K562 (cell line): ENCODE measurements around the gene NIPAL3. TPM values are rescaled to one million over a fixed set of nuclear protein-coding genes. Genes with fewer than 3 reads are reported as not detected.
A peak's percentile ranks its signal among the peaks of the same experiment; 100 is the strongest.

Experiments used
- ATAC-seq: fragments of 200-7000 bp; cut with Tn5 transposase; 3 replicates; pipeline ENCODE4 v1.9.1; 2020; ENCODE audit warnings: moderate library complexity
- BruUV-seq: library from RNA; stranded (reverse); fragments of 400-500 nt; replicated peaks from 2 replicates; lab custom pipeline; 2021; lab: Mats Ljungman, UMichigan
- CTCF ChIA-PET: fragments of 300-600 bp; formaldehyde crosslinking; extraction: SDS; loops from one replicate; lab custom pipeline; 2021; ENCODE audit warnings: low intra/inter-chr PET ratio; lab: Yijun Ruan, JAX
- POLR2A ChIA-PET: fragments of 300-600, 350-650 bp; sonication (Branson Sonifier 250); formaldehyde crosslinking; extraction: SDS; loops from one replicate; lab custom pipeline; 2021; ENCODE audit warnings: antibody characterized with exemption, inconsistent platforms; lab: Yijun Ruan, JAX
- DNase-seq, 4 experiments: peaks; one replicate each; pipeline versions ENCODE4 v3.0.0 to v3.0.0-alpha.2; 2011 to 2018; ENCODE audit warnings: low spot score in 3 of 4, mixed read lengths in 3 of 4; ENCODE audit errors: extremely low read depth in 1 of 4
- FAIRE-seq: peaks from 2 replicates; lab custom pipeline; 2011; peaks lifted over from hg19 to GRCh38; lab: Jason Lieb, UNC
- H2AFZ ChIP-seq: 2 replicates; pipeline ENCODE4 v1.6.0; 2011; ENCODE audit warnings: low read depth, low read length, control low read depth, inconsistent platforms
- H3K27ac ChIP-seq: fragments of 200-600 bp; 3 replicates; pipeline ENCODE4 v1.8.0; 2011; ENCODE audit warnings: low read depth, mild to moderate bottlenecking, control low read depth, inconsistent platforms, low read length, moderate library complexity, mixed read lengths; ENCODE audit errors: extremely low read depth
- H3K27me3 ChIP-seq, 2 experiments: fragments of 300-600 bp in 1 of 2; 2 replicates in 1 of 2; 3 replicates in 1 of 2; pipeline versions ENCODE4 v1.6.0 to v1.8.0; 2011; ENCODE audit warnings: inconsistent platforms in 2 of 2, low read length in 2 of 2, mild to moderate bottlenecking in 1 of 2, mixed read lengths in 1 of 2, moderate library complexity in 1 of 2; ENCODE audit not compliant: control insufficient read depth in 2 of 2, insufficient read depth in 2 of 2
- H3K36me3 ChIP-seq: fragments of 300-600 bp; 3 replicates; pipeline ENCODE4 v1.8.0; 2011; ENCODE audit warnings: mild to moderate bottlenecking, low read length, inconsistent platforms; ENCODE audit not compliant: control insufficient read depth, insufficient read depth
- H3K4me1 ChIP-seq, 2 experiments: fragments of 200-600 bp in 1 of 2; replicated peaks in 1 of 2; 2 replicates in 1 of 2; 3 replicates in 1 of 2; pipeline versions ENCODE4 v1.5.1 to v1.8.0; 2011; ENCODE audit warnings: inconsistent platforms in 2 of 2, low read length in 2 of 2, mild to moderate bottlenecking in 1 of 2, mixed read lengths in 1 of 2, moderate library complexity in 1 of 2; ENCODE audit not compliant: control insufficient read depth in 2 of 2, insufficient read depth in 2 of 2
- H3K4me2 ChIP-seq: 2 replicates; pipeline ENCODE4 v1.6.1; 2011; ENCODE audit warnings: low read length, control low read depth, inconsistent platforms, mixed read lengths; ENCODE audit not compliant: insufficient read depth
- H3K4me3 ChIP-seq: fragments of 200-600 bp; sonication (generic), shearing (Covaris generic); 2 replicates; pipeline ENCODE4 v1.5.1; 2016; ENCODE audit warnings: control low read depth, inconsistent platforms
- H3K79me2 ChIP-seq: fragments of 200-600 bp; 3 replicates; pipeline ENCODE4 v1.8.0; 2011; ENCODE audit warnings: low read length, inconsistent platforms; ENCODE audit not compliant: control insufficient read depth, insufficient read depth
- H3K9ac ChIP-seq, 2 experiments: 2 replicates each; pipeline versions ENCODE4 v1.6.0 to v1.6.1; 2011; ENCODE audit warnings: low read depth in 2 of 2, low read length in 2 of 2, control low read depth in 1 of 2, inconsistent platforms in 1 of 2, mild to moderate bottlenecking in 1 of 2, mixed read lengths in 1 of 2; ENCODE audit not compliant: insufficient read depth in 1 of 2
- H3K9me1 ChIP-seq: one replicate; pipeline ENCODE4 v1.6.0; 2011; ENCODE audit warnings: inconsistent platforms, mild to moderate bottlenecking, low read length, moderate library complexity; ENCODE audit not compliant: control insufficient read depth, insufficient read depth
- H3K9me3 ChIP-seq: replicated peaks from 2 replicates; pipeline ENCODE4 v1.5.1; 2011; ENCODE audit warnings: low read depth, low read length, inconsistent platforms; ENCODE audit not compliant: control insufficient read depth, insufficient read depth
- H4K20me1 ChIP-seq: replicated peaks from 2 replicates; pipeline ENCODE4 v1.6.1; 2011; ENCODE audit warnings: low read length, inconsistent platforms, mixed read lengths; ENCODE audit not compliant: control insufficient read depth, insufficient read depth
- BMI1 ChIP-seq: fragments of 150-350 bp; IDR thresholded peaks from 2 replicates; pipeline ENCODE4 v1.6.1; 2014; ENCODE audit warnings: low read length
- FOXK2 ChIP-seq, 2 experiments: fragments of 450-650 bp; IDR thresholded peaks in 1 of 2; conservative IDR thresholded peaks in 1 of 2; 2 replicates each; pipeline ENCODE4 v1.6.1; 2016; ENCODE audit warnings: low read depth in 2 of 2, mild to moderate bottlenecking in 1 of 2
- ILK ChIP-seq: fragments of 450-650 bp; IDR thresholded peaks from 2 replicates; pipeline ENCODE4 v1.6.1; 2016; ENCODE audit warnings: missing genetic modification characterization, low read depth, mild to moderate bottlenecking, missing compliant biosample characterization, moderate library complexity, borderline replicate concordance
- MEF2D ChIP-seq: conservative IDR thresholded peaks from 2 replicates; pipeline ENCODE4 v1.6.1; 2016; ENCODE audit warnings: low read depth, missing genetic modification characterization, missing compliant biosample characterization
- POLR2AphosphoS2 ChIP-seq: IDR thresholded peaks from 2 replicates; pipeline ENCODE4 v1.6.1; 2012; ENCODE audit warnings: low read length, improper control_type of control experiment
- U2AF2 ChIP-seq: fragments of 200-400 bp; formaldehyde crosslinking; optimal IDR thresholded peaks from 2 replicates; pipeline ENCODE3; 2017; ENCODE audit warnings: low read depth, mild to moderate bottlenecking, low read length
- ZNF239 ChIP-seq: fragments of 250-450 bp; sonication (Bioruptor Pico); IDR thresholded peaks from 2 replicates; pipeline ENCODE4 v1.4.0; 2020; ENCODE audit warnings: mild to moderate bottlenecking
- ZNF347 ChIP-seq: fragments of 450-650 bp; formaldehyde crosslinking; IDR thresholded peaks from 2 replicates; pipeline ENCODE4 v1.4.0; 2020; ENCODE audit warnings: low read depth, mild to moderate bottlenecking, moderate library complexity
- ZNF79 ChIP-seq: fragments of 250-450 bp; sonication (Bioruptor Pico); IDR thresholded peaks from 2 replicates; pipeline ENCODE4 v1.4.0; 2020; ENCODE audit warnings: low read depth, mild to moderate bottlenecking, moderate library complexity
- WGBS: fragments of 100-300 bp; shearing (Covaris generic); methylation state at CpG from one replicate; pipeline ENCODE4 v1.1.6; 2016; ENCODE audit warnings: low coverage, mixed read lengths; ENCODE audit not compliant: insufficient coverage; ENCODE audit errors: missing lambda C conversion rate; 5-methylcytosine and 5-hydroxymethylcytosine counted together
- in situ Hi-C: fragments of 300-500 bp; cut with MboI; formaldehyde crosslinking; loops from 4 replicates; pipeline ENCODE4 v1.15.0; 2018; ENCODE audit warnings: inconsistent platforms, mixed read lengths
- intact Hi-C: fragments of 100-400 bp; cut with micrococcal nuclease; formaldehyde crosslinking; loops from 2 replicates; pipeline ENCODE4 v1.14.2; 2022
- polyA plus RNA-seq, 8 experiments: library from polyadenylated mRNA; depleted of rRNA in 4 of 8; stranded (reverse) in 5 of 8; unstranded in 3 of 8; fragments of >200 nt; fragmentation: Nextera tagmentation in 2 of 8; fragmentation: Illumina TruSeq in 1 of 8; extraction: Ambion mirVana in 2 of 8; extraction: Trizol in 1 of 8; gene quantifications; 2 replicates each; pipeline versions ENCODE4 v1.2.1 to v1.2.3, GENCODE V29; 2011 to 2014; ENCODE audit warnings: inconsistent platforms in 1 of 8, missing spikeins in 1 of 8
- total RNA-seq, 7 experiments: library from RNA; depleted of rRNA in 6 of 7; stranded (reverse); fragments of >200 nt in 6 of 7; fragmentation: Illumina TruSeq in 2 of 7; extraction: Trizol in 2 of 7; gene quantifications; 2 replicates each; pipeline versions ENCODE4 v1.2.1 to v1.2.3, GENCODE V29; 2011 to 2021; ENCODE audit warnings: low replicate concordance in 1 of 7
- TF ChIP-seq, protein P1 (sequence below): fragments of 200-400 bp; formaldehyde crosslinking; IDR thresholded peaks from 2 replicates; pipeline ENCODE4 v1.6.1; 2017; ENCODE audit warnings: mild to moderate bottlenecking, low read depth, low read length, moderate library complexity
- TF ChIP-seq, protein P2 (sequence below): fragments of 250-450 bp; sonication (Bioruptor Pico); IDR thresholded peaks from 2 replicates; pipeline ENCODE4 v1.8.0; 2022; ENCODE audit warnings: inconsistent platforms, mild to moderate bottlenecking, moderate library complexity, borderline replicate concordance
- TF ChIP-seq, protein P3 (sequence below): fragments of 250-450 bp; sonication (Bioruptor Pico); IDR thresholded peaks from 2 replicates; pipeline ENCODE4 v1.5.0; 2021
- TF ChIP-seq, protein P4 (sequence below): fragments of 450-650 bp; IDR thresholded peaks from one replicate; pipeline ENCODE4 v1.6.1; 2018; ENCODE audit warnings: mild to moderate bottlenecking, moderate library complexity; ENCODE audit not compliant: partially characterized antibody
- TF ChIP-seq, protein P5 (sequence below): sonication (generic); formaldehyde crosslinking; IDR thresholded peaks from 2 replicates; pipeline ENCODE4 v1.8.1; 2023; ENCODE audit warnings: mild to moderate bottlenecking, missing genetic modification reagents

NIPAL3 gene
- total and polyA plus RNA-seq, 9 of the 15 experiments (the other 6 are each of a cell fraction or from before 2014, with no cell fraction given) = 10.5 to 26.3 (median 16.0) TPM

DNA sequence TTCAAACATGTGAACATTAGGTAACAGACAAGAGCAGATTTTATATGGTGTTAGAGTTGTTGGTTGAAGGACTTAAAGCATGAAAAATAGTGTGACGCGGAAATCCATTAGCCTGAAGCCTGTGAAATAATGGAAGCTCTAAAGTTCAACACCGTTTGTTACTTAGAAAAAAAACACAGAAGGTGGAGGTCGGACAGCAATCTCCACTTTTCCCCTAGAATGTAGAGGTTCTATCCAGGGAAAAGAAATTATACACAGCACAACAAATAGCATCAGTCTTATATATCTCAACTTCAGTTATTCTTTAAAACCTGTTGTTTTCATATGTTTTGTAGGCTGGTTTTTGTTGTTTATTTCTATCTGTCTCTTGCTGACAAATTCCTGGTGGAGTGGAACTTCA, 89.0 kb downstream of the NIPAL3 start:
- Histone ChIP-seq H3K36me3 (no peaks in the 10 kb centered on the region), H3K27me3 (peaks cover 33 to 39% of the 10 kb centered on the region in 2 experiments), H3K4me2 (no peak overlapping the region), H3K9me1 (no peaks in the 10 kb centered on the region), H3K9me3 (no peaks in the 10 kb centered on the region), H3K4me1 (peaks cover 22% of the 10 kb centered on the region in 2 experiments), H3K4me3 (no peak overlapping the region), H2AFZ (no peak overlapping the region), H3K27ac (no peak overlapping the region), H4K20me1 (0 out of 2 replicates have a peak, but pooled peaks cover 3% of the 10 kb centered on the region), H3K79me2 (no peaks in the 10 kb centered on the region), H3K9ac (no peak overlapping the region)
- CTCF ChIA-PET = no interaction called here
- intact Hi-C loops = loop anchor here (5.0 kb wide), 1 partner anchor 87 kb away; the partner anchor contains the start of gene NIPAL3
- WGBS = 44% methylated on average over 4 of the region's 4 CpGs
- POLR2A ChIA-PET = interaction anchor here (0.8 to 1.6 kb wide), 3 partner anchors 14 to 131 kb away, joined by 3 read pairs; no protein-coding TSS in a partner anchor
- FAIRE-seq (no peak), ATAC-seq (no peak), DNase-seq (no peak)
- in situ Hi-C loops = no loop called here
- no TSS peak for BruUV-seq
- TF ChIP-seq U2AF2 (no peak), FOXK2 (conservative IDR thresholded peaks at IDR 0.05 in 1 of 2, IDR thresholded peaks at IDR 0.05 in 1 of 2; ENCODE audit: low read depth in 2 of 2) (no peak), POLR2AphosphoS2 (no peak), ZNF79 (CRISPR knock-in tag) (no peak), ZNF347 (CRISPR knock-in tag) (no peak), ILK (tag) (no peak), ZNF239 (no peak), BMI1 (0 out of 2 replicates have a peak, but pooled peaks have one; percentile 3), MEF2D (tag) (no peak)
- TF ChIP-seq, protein P1, sequence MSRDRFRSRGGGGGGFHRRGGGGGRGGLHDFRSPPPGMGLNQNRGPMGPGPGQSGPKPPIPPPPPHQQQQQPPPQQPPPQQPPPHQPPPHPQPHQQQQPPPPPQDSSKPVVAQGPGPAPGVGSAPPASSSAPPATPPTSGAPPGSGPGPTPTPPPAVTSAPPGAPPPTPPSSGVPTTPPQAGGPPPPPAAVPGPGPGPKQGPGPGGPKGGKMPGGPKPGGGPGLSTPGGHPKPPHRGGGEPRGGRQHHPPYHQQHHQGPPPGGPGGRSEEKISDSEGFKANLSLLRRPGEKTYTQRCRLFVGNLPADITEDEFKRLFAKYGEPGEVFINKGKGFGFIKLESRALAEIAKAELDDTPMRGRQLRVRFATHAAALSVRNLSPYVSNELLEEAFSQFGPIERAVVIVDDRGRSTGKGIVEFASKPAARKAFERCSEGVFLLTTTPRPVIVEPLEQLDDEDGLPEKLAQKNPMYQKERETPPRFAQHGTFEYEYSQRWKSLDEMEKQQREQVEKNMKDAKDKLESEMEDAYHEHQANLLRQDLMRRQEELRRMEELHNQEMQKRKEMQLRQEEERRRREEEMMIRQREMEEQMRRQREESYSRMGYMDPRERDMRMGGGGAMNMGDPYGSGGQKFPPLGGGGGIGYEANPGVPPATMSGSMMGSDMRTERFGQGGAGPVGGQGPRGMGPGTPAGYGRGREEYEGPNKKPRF = no peak
- TF ChIP-seq, protein P2, sequence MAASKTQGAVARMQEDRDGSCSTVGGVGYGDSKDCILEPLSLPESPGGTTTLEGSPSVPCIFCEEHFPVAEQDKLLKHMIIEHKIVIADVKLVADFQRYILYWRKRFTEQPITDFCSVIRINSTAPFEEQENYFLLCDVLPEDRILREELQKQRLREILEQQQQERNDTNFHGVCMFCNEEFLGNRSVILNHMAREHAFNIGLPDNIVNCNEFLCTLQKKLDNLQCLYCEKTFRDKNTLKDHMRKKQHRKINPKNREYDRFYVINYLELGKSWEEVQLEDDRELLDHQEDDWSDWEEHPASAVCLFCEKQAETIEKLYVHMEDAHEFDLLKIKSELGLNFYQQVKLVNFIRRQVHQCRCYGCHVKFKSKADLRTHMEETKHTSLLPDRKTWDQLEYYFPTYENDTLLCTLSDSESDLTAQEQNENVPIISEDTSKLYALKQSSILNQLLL = no peak
- TF ChIP-seq, protein P3, sequence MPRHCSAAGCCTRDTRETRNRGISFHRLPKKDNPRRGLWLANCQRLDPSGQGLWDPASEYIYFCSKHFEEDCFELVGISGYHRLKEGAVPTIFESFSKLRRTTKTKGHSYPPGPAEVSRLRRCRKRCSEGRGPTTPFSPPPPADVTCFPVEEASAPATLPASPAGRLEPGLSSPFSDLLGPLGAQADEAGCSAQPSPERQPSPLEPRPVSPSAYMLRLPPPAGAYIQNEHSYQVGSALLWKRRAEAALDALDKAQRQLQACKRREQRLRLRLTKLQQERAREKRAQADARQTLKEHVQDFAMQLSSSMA (CRISPR knock-in tag) = no peak
- TF ChIP-seq, protein P4, sequence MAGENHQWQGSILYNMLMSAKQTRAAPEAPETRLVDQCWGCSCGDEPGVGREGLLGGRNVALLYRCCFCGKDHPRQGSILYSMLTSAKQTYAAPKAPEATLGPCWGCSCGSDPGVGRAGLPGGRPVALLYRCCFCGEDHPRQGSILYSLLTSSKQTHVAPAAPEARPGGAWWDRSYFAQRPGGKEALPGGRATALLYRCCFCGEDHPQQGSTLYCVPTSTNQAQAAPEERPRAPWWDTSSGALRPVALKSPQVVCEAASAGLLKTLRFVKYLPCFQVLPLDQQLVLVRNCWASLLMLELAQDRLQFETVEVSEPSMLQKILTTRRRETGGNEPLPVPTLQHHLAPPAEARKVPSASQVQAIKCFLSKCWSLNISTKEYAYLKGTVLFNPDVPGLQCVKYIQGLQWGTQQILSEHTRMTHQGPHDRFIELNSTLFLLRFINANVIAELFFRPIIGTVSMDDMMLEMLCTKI = no peak
- TF ChIP-seq, protein P5, sequence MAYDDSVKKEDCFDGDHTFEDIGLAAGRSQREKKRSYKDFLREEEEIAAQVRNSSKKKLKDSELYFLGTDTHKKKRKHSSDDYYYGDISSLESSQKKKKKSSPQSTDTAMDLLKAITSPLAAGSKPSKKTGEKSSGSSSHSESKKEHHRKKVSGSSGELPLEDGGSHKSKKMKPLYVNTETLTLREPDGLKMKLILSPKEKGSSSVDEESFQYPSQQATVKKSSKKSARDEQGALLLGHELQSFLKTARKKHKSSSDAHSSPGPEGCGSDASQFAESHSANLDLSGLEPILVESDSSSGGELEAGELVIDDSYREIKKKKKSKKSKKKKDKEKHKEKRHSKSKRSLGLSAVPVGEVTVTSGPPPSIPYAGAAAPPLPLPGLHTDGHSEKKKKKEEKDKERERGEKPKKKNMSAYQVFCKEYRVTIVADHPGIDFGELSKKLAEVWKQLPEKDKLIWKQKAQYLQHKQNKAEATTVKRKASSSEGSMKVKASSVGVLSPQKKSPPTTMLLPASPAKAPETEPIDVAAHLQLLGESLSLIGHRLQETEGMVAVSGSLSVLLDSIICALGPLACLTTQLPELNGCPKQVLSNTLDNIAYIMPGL (CRISPR knock-in tag) = no peak
